Activated T-cell treated with anti-CD3 and anti-CD28 coated beads for 24 hours (primary cell): ENCODE data around the gene EHD4.

Experiments
- DNase-seq: peaks from one replicate; pipeline ENCODE4 v3.0.0-alpha.2; 2020; ENCODE audit warnings: low read depth

EHD4 gene

GRCh38 chr15:41957021-41957897 lies 15.1 kb downstream of the EHD4 start:
- DNase-seq, result no peak

DNA sequence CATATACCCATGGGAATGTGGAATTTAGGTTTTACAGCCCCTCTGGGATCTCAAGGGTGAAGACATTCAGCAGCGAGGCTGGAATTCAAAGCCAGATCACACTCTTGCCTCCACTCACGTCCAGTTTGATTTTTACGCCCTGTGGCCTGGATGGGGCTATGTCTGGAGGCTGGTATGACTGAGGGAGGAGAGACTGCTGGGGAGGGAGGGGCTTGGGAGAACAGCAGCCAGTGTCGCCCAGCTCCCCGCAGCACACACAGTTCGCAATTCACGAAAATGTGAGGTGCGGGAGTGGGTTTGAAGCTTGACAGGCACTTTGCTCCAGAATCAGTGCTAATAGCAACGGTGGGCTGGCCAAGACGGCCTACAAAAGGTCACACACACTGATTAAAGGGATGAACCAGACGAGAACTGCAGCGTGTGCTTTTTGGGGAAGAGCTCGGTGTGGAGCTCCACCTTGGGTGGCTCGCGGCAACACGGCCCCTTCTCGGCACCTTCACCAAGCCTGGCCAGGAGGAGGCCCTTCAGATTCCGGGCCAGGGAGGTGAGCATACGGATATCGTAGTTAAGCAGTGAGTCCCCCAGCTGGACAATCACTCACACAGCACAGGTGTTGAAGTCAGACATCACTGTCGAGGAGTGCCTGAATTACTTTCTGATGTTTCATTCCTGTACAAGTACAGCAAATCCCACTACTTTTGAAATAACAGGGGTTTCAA lies 16.4 kb downstream of the EHD4 start:
- no peak for DNase-seq

DNA sequence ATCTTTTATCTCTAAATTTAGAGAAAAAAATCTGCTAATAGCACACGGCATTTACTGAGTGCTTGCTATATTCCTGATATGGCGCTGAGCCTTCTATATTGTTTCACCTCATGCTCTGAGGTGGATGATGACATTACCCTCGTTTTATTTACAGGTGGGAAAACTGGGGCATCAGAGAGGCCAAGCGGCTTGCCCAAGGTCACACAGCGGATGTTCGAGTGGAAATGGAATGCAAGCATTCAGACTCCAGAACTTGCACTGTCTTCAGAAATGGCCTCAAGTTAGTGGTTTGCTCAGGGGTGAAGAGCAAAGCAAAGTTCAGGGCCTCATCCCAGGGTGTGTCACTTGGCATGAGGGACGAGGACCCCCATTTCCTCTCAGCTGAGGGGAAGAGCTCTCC lies 17.3 kb downstream of the EHD4 start:
- DNase-seq, result no peak

DNA sequence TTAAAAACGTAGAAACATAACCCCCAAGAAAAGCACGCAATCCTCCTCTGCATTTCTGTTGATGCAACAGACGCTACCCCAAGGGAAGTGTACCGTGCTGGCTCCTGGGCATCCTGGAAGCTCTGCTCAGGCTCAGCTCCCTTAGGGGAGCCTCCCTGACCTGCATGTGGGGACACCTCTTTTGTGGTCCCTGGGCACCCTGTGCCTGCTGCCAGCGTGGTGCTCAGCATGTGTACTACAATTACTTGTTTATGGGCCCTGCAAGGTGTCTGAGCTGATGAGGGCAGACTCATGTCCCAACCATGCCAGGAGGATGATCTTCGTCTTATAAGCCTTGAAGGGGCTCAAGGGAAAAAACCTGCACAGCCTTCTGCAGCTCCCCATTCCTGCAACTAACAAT lies 18.3 kb downstream of the EHD4 start:
- no peak for DNase-seq

DNA sequence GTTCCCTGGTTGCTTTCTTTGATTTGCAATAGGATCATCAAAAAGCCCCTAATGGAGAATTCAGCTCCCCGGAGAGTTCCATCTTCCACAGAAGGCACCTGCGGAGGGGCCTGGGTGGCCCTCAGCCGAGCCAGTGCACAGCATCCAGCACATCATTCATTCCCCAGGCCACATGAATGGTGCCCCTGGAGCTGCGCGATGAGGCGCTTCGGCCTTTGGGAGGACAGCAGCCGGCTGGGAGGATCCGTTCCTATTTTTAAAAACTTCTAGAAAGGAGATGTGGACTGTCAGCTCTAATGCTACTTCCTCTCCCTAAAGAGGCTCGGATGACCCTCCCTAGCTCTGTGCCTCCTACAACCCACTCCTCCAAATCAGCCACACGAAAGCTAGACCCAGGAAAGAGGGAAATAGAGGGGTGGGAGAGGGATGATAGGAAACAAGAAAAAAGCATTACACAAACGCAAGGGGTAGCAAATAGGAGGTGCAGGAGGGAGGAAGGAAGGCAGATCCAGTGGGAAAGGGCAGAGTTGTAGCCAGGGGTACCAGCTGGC lies 20.3 kb downstream of the EHD4 start:
- no peak for DNase-seq

DNA sequence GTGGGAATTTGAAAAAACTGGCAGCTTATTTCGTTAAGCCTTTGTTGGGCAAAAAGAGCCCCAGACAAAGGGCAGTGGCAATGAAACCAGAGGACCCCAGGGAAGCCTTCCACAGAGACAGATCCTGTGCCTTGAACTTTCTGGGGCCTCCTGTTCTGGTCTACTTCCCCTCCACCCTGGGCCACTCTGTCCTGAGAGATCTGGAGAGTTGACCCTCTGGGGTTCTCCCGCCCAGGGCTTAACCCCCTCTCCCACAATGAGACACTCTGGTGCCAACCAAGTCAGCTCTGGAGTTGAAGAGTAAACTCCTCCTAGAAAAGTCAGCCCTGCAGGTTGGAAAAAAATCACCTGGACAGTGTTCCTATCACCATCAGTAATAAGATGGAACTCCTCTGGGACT lies 20.8 kb downstream of the EHD4 start:
- no peak for DNase-seq

DNA sequence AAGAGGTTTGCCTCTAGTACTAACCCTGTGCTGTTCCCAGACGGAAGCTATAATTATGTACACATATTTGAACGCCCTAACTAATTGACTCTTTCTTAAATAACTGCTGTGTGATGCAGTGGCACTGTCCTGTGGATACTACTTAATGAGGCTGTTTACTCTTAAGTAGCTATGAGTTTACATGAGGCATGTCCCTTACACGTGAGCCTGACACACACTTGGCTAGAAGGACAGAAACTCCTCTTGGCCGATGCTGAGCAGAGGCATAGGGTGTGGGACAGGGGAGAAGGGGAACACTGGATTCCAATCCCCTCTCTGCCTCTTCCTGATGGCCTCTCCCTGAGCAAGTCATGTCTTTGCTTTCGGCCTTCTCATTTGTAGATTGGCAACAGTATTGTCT lies 21.9 kb downstream of the EHD4 start:
- no peak for DNase-seq

- DNase-seq, result no peak
Measured at GRCh38 chr15:41950127-41950483, 22.3 kb downstream of the EHD4 start.

DNA sequence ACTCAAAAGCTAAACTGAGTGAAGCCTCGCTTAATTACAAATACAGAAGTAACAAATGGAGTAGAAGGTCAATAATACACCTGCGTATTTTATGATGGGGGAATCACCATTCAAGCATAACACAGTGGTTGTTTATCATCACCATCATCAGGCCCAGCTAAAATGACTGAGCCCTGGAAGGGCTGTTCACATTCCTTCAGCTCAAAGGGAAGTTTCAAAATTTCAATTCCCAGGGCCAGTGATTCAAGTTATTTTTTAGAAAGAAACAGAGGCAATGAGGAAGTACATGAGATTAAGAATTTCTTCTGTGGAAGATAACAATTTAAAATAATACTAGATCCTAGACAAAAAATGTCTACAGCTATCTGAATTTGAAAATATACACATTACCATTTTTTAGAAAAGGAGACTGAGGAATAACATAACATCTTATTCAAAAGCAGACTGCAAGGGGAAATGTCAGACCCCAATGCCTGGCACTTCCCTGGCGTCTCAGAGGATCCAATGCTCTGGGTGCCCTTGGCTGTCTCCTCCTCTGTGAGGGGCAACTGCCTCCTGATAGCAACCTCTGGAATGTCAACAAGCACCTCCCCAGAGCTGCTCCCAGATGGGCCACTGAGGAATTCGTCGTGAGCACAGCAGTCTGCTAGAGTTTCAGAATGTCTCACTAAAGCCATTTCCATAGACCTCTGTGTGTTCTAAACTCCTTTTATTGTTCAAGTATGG lies 22.8 kb downstream of the EHD4 start:
- DNase-seq, result no peak

GRCh38 chr15:41948490-41948889 lies 23.9 kb downstream of the EHD4 start:
- DNase-seq, result no peak

GRCh38 chr15:41946970-41947369 lies 25.4 kb downstream of the EHD4 start:
- DNase-seq, result no peak

- DNase-seq, result no peak
Measured at GRCh38 chr15:41945731-41946130, 26.6 kb downstream of the EHD4 start.

DNA sequence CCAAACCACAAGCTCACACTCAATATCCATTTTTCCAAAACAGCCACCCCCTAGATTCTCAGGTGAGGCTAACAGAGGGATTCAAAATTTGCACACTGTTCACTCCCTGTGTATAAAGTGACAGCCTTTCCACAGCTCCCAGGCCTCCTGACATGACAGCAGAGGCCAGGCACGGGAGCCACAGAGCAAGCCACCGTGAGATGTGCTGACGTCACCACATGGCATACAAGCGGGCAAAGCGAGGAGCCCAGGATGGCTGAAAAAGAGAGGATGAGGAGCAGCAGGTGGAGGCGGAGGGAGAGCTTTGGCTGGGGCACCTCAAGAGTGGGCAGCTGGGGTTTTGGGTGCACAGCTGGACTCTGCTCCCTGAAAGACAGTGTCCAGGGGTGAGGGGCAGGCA lies 27.1 kb downstream of the EHD4 start:
- DNase-seq, result no peak

DNA sequence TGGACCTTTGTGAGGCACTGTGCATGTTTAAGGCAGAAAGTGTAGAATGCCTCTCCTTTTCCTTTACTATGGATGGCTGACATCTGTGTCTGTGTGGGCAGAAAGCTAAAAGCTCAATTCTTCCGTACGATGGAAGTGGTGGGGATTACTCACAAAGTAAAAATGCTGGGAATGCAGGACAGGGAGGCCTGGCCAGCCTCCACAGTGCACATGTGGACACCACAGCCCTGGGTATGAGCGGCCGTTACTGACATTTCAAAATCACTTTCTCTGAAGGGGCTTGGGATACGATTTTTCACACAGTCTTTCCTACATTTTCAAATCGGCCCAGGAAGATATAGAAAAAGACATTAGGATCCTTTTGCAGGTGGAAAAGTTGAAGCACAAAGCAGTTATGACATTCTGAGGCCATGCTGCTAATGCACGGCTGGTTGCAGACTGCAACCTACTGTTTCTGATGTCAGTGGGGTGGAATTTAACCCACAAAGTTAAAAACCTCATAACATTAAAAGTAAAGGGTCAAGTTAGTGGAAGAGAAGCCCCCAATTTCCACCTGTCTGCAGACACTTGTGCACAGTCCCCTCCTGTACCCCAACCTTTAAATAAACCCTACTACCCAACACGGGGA lies 27.9 kb downstream of the EHD4 start:
- DNase-seq, result no peak

- no peak for DNase-seq
Measured at GRCh38 chr15:41943543-41944312, 28.6 kb downstream of the EHD4 start.

DNA sequence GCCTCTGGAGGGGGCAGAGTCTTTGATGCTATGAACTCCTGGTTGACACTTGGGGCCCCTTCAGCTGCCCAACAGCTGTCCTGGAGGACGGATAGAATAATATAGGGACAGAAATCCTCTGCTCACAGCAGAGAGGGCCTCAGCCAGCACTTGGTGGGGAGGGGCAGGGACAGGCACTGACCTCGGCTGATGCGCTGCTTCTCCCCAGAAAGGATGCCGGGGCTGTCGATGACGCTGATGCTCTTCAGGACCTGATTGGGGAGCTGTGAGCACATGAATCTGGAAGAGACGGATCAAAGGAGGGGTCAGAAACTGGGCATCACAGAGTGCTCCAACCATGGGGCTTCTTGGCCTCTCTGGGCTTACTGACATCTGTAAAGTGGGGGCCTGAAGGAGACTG lies 29.5 kb downstream of the EHD4 start:
- no peak for DNase-seq

DNA sequence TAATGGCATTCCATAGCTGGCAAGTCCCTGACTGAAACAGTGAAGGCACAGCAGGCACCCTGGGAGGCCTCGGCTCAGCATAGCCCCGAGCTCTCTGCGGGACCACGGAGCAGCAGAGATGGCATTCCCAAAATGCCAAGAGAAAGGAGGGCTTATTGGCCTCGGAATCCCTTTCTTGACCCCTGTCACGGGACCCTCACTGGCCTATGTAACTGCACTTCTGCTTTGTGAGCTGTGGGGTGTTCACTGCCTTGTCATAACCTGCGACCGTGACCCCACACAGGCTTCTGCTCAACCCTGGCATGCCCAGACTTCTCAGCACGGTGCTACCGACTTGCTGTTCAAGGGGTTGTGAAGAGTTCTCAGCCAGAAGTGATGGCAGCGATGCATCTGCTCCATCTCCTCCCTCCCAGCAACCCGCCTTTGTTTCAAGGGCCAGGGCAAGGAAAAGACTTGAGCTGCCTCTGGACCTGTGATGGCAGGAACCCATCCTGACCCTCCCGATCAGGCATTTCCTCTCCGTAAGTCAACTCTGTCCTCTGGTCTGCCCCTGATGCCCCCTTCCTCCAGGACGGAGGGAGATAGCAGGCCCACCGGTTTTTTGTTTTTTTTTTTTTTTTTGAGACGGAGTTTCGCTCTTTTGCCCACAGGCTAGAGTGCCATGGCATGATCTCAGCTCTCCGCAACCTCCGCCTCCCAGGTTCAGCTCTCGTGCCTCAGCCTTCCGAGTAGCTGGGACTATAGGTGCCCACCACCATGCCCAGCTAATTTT lies 30.5 kb downstream of the EHD4 start:
- no peak for DNase-seq

DNA sequence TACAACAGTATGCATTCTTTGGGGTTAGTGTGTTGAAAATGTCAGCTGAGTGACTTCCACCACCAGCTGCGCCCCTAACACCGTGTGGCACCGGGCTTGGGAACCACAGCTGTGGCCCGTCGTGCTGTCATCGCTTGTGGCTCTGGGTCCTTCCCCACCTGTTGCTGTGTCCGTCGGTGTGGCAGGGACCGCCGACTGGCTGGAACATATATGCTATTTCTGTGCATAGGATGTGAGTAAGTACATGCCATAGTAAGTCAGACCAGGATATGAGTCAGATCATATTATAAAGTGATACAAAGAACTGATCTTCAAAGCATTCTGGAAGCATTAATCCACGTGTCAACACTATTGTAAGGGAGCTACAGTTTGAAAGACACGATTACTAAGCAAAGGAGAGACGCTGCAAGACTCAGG lies 31.9 kb downstream of the EHD4 start:
- no peak for DNase-seq

DNA sequence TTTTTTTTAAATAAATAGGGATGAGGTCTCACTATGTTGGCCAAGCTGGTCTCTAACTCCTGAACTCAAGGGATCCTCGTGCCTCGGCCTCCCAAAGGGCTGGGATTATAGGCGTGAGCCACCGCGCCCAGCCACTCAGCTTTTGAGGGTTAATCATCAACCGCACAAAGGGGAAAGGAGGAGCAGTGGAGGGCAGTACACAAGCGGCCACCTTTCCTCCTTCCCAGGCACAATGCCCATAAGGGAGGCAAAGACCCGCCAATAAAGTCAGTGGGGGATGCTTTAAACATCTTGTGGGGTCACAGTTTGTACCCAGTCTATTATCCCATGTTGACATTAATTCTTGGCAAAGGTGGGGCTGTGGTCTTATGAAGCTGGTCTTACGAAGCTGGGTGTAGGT lies 32.4 kb downstream of the EHD4 start:
- DNase-seq, result no peak

DNA sequence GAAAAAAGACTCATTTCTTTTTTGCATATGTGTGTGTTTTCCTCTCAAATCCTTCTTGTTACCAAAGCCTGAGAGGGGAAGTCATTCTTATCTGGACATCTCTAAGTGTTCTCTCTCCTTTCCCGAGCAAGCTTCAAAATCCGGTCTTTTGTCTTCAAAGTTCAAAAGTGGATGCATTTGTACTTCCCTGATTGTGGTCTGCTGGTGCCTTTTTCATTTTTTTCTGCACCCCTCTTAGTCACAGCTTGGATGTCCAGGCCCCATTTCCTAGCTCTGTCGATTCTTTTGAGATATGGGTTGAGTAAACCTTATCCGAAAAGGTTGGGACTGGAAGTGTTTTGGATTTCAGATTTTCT lies 34.8 kb downstream of the EHD4 start:
- DNase-seq, result no peak
